ENCODE data around the gene PDCD1.

The PDCD1 gene

GRCh38 chr2:241895712-241896641 lies 37.3 kb upstream of the PDCD1 start:
- DNase-seq (ENCODE audit: low spot score) (no peak), FAIRE-seq (peak; percentile 100)

GRCh38 chr2:241895427-241895711 lies 36.7 kb upstream of the PDCD1 start:
- no peak for FAIRE-seq

GRCh38 chr2:241894681-241895426 lies 36.2 kb upstream of the PDCD1 start:
- no peak for DNase-seq (ENCODE audit: low spot score)
- no peak for FAIRE-seq

More at GRCh38 chr2:241895427-241895711, 36.7 kb upstream of the PDCD1 start:
- DNase-seq (ENCODE audit: low spot score) = no peak

- FAIRE-seq = no peak
- DNase-seq (ENCODE audit: low spot score) = no peak
Observed at GRCh38 chr2:241894056-241894641, 35.5 kb upstream of the PDCD1 start.

- FAIRE-seq (no peak), DNase-seq (ENCODE audit: low spot score) (no peak)
Observed at GRCh38 chr2:241893265-241893664, 34.6 kb upstream of the PDCD1 start.

- FAIRE-seq (no peak), DNase-seq (ENCODE audit: low spot score) (no peak)
Observed at GRCh38 chr2:241892299-241893137, 33.8 kb upstream of the PDCD1 start.

- DNase-seq (ENCODE audit: low spot score) = no peak
- no peak for FAIRE-seq
Observed at GRCh38 chr2:241891988-241892298, 33.2 kb upstream of the PDCD1 start.

- DNase-seq (ENCODE audit: low spot score) (no peak), FAIRE-seq (no peak)
Observed at GRCh38 chr2:241891315-241891987, 32.8 kb upstream of the PDCD1 start.

- FAIRE-seq = no peak
Observed at GRCh38 chr2:241890524-241891235, 32.0 kb upstream of the PDCD1 start.

GRCh38 chr2:241888641-241889040 lies 29.9 kb upstream of the PDCD1 start:
- no peak for DNase-seq (ENCODE audit: low spot score)
- no peak for FAIRE-seq

More at GRCh38 chr2:241890524-241891235, 32.0 kb upstream of the PDCD1 start:
- no peak for DNase-seq (ENCODE audit: low spot score)

GRCh38 chr2:241887806-241888522 lies 29.3 kb upstream of the PDCD1 start:
- FAIRE-seq = no peak
- DNase-seq (ENCODE audit: low spot score) = peak; percentile 54

- no peak for FAIRE-seq
- DNase-seq (ENCODE audit: low spot score) = no peak
Observed at GRCh38 chr2:241886840-241887447, 28.2 kb upstream of the PDCD1 start.

GRCh38 chr2:241885946-241886643 lies 27.4 kb upstream of the PDCD1 start:
- FAIRE-seq (no peak), DNase-seq (ENCODE audit: low spot score) (no peak)

- no peak for FAIRE-seq
- DNase-seq (ENCODE audit: low spot score) = no peak
Observed at GRCh38 chr2:241885291-241885945, 26.7 kb upstream of the PDCD1 start.

GRCh38 chr2:241884951-241885290 lies 26.2 kb upstream of the PDCD1 start:
- DNase-seq (ENCODE audit: low spot score) = no peak
- FAIRE-seq = no peak

GRCh38 chr2:241882091-241882625 lies 23.5 kb upstream of the PDCD1 start:
- no peak for DNase-seq (ENCODE audit: low spot score)

GRCh38 chr2:241880311-241881073 lies 21.8 kb upstream of the PDCD1 start:
- DNase-seq (ENCODE audit: low spot score) = no peak

More at GRCh38 chr2:241882091-241882625, 23.5 kb upstream of the PDCD1 start:
- no peak for FAIRE-seq

More at GRCh38 chr2:241880311-241881073, 21.8 kb upstream of the PDCD1 start:
- no peak for FAIRE-seq

Data from urothelium cell line (cell line).